LNCAP (cell line): Measurements from ENCODE around the gene NBAS.

ENCODE experiments used
- CTCF ChIP-seq: fragments of 450-650 bp; IDR thresholded peaks from 2 replicates; pipeline ENCODE4 v1.5.1; 2017; ENCODE audit warnings: mild to moderate bottlenecking

Gene NBAS

GRCh38 chr2:15570104-15570503, 9.0 kb upstream of the NBAS start:
- no peak for TF ChIP-seq CTCF

- no peak for TF ChIP-seq CTCF
These were observed 7.7 kb upstream of the NBAS start for GRCh38 chr2:15568874-15569273.

- no peak for TF ChIP-seq CTCF
These were observed 5.8 kb upstream of the NBAS start for GRCh38 chr2:15566912-15567311.

GRCh38 chr2:15565994-15566671, 5.0 kb upstream of the NBAS start:
- no peak for TF ChIP-seq CTCF

GRCh38 chr2:15565392-15565791, 4.3 kb upstream of the NBAS start:
- TF ChIP-seq CTCF, result no peak

- no peak for TF ChIP-seq CTCF
These were observed 2.3 kb upstream of the NBAS start for GRCh38 chr2:15563227-15564100.

GRCh38 chr2:15562354-15563031, 1.4 kb upstream of the NBAS start:
- no peak for TF ChIP-seq CTCF
